GM23338 (cell line): Measurements from ENCODE around the gene SARDH. TPM values are rescaled to one million over a fixed set of nuclear protein-coding genes. Genes with fewer than 3 reads are reported as not detected.

Source experiments
- ATAC-seq: fragments of 200-7000 bp; cut with Tn5 transposase; 3 replicates; pipeline ENCODE4 v1.9.1; 2020
- DNase-seq: peaks from one replicate; pipeline ENCODE4 v3.0.0-alpha.2; 2015; ENCODE audit warnings: low spot score
- H2AFZ ChIP-seq: fragments of 200-600 bp; sonication (generic); 2 replicates; pipeline ENCODE4 v1.8.0; 2016; ENCODE audit warnings: antibody characterized with exemption, mild to moderate bottlenecking, moderate library complexity
- H3F3A ChIP-seq: fragments of 200-600 bp; sonication (generic); replicated peaks from 2 replicates; pipeline ENCODE4 v1.8.0; 2017; ENCODE audit warnings: antibody characterized with exemption, mixed run types, low read depth
- H3K27ac ChIP-seq: fragments of 200-600 bp; sonication (generic); 2 replicates; pipeline ENCODE4 v1.6.1; 2016; ENCODE audit warnings: low read depth
- H3K27me3 ChIP-seq: fragments of 200-600 bp; sonication (generic); 2 replicates; pipeline ENCODE4 v1.8.0; 2016; ENCODE audit warnings: mild to moderate bottlenecking, mixed run types, moderate library complexity; ENCODE audit not compliant: insufficient read depth
- H3K36me3 ChIP-seq: fragments of 200-600 bp; sonication (generic); 2 replicates; pipeline ENCODE4 v1.8.0; 2016; ENCODE audit warnings: mild to moderate bottlenecking; ENCODE audit not compliant: insufficient read depth
- H3K4me1 ChIP-seq: fragments of 200-600 bp; sonication (generic); 2 replicates; pipeline ENCODE4 v1.8.0; 2016; ENCODE audit warnings: mild to moderate bottlenecking, moderate library complexity; ENCODE audit not compliant: insufficient read depth
- H3K4me2 ChIP-seq: fragments of 200-600 bp; sonication (generic); 2 replicates; pipeline ENCODE4 v1.7.1; 2017; ENCODE audit warnings: mixed run types
- H3K4me3 ChIP-seq: fragments of 200-600 bp; sonication (generic); 2 replicates; pipeline ENCODE4 v1.6.1; 2016; ENCODE audit warnings: mixed run types
- H3K79me2 ChIP-seq: fragments of 200-600 bp; sonication (generic); replicated peaks from 2 replicates; pipeline ENCODE4 v1.8.0; 2017; ENCODE audit warnings: mild to moderate bottlenecking; ENCODE audit not compliant: insufficient read depth
- H3K9me2 ChIP-seq: fragments of 200-600 bp; sonication (generic); 2 replicates; pipeline ENCODE4 v1.8.0; 2017; ENCODE audit not compliant: insufficient read depth
- H4K20me1 ChIP-seq: fragments of 200-600 bp; sonication (generic); replicated peaks from 2 replicates; pipeline ENCODE4 v1.8.0; 2017; ENCODE audit warnings: mild to moderate bottlenecking; ENCODE audit not compliant: insufficient read depth
- H3K27ac Mint-ChIP-seq: 2 replicates; pipeline ENCODE4 v1.8.0; 2020; ENCODE audit warnings: inconsistent platforms, mild to moderate bottlenecking, moderate library complexity, mixed read lengths
- H3K27me3 Mint-ChIP-seq: 3 replicates; pipeline ENCODE4 v1.8.0; 2022; ENCODE audit warnings: low read depth, mild to moderate bottlenecking, moderate library complexity, mixed read lengths, inconsistent platforms; ENCODE audit not compliant: insufficient read depth, poor library complexity
- H3K36me3 Mint-ChIP-seq: 3 replicates; pipeline ENCODE4 v1.8.0; 2021; ENCODE audit warnings: low read depth, mild to moderate bottlenecking, inconsistent platforms, moderate library complexity, mixed read lengths
- H3K4me1 Mint-ChIP-seq: 3 replicates; pipeline ENCODE4 v1.8.0; 2020; ENCODE audit warnings: mild to moderate bottlenecking, inconsistent platforms, mixed read lengths
- H3K4me3 Mint-ChIP-seq: 3 replicates; pipeline ENCODE4 v1.8.0; 2021; ENCODE audit warnings: moderate library complexity, mild to moderate bottlenecking, inconsistent platforms, mixed read lengths
- H3K9me3 Mint-ChIP-seq: 3 replicates; pipeline ENCODE4 v1.8.0; 2020; ENCODE audit warnings: moderate library complexity, mild to moderate bottlenecking, inconsistent platforms, mixed read lengths
- JUNB ChIP-seq: IDR thresholded peaks from one replicate; pipeline ENCODE4 v1.6.1; 2016; ENCODE audit warnings: antibody characterized with exemption; ENCODE audit not compliant: unreplicated experiment
- NANOG ChIP-seq: IDR thresholded peaks from 2 replicates; pipeline ENCODE4 v1.6.1; 2016; ENCODE audit warnings: antibody characterized with exemption, borderline replicate concordance
- ZNF331 ChIP-seq: fragments of 250-450 bp; sonication (Bioruptor Pico); IDR thresholded peaks from 2 replicates; pipeline ENCODE4 v1.5.0; 2020; ENCODE audit warnings: low read depth, mild to moderate bottlenecking, moderate library complexity
- polyA plus RNA-seq: library from polyadenylated mRNA; unstranded; fragments of >200 nt; fragmentation: Nextera tagmentation; extraction: Ambion mirVana; gene quantifications from 2 replicates; pipeline ENCODE4 v1.2.1, GENCODE V29; 2016
- total RNA-seq: library from RNA; depleted of rRNA; stranded (reverse); fragments of >200 nt; shearing (Covaris generic); gene quantifications from 2 replicates; pipeline ENCODE4 v1.2.3, GENCODE V29; 2014
- TF ChIP-seq, protein P1 (sequence below): fragments of 250-450 bp; sonication (Bioruptor Pico); IDR thresholded peaks from 2 replicates; pipeline ENCODE4 v1.5.0; 2020; ENCODE audit warnings: mild to moderate bottlenecking, moderate library complexity

SARDH gene
- total and polyA plus RNA-seq, 2 experiments from 2014 or later: 2.8 to 10.4 TPM

DNA sequence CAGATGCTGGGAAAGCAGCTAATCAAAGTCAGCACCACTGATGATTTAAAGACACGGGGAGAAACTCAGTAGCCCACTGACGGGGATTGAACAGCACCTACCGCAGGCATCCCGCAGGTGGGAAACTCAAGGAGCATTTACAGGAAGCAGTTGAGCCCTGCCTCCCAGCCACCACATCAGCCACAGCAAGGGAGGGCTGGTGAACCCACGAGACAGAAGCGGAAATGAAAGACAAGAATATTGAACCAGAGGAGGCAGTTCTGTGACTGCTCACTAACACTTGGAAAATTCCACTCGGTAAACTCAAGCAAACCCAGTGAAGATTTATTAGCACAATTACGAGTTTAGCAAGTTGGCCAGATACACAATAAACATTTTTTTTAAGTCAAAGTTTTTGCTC is 118.4 kb downstream of the SARDH start:
- no peak overlapping the region for H2AFZ ChIP-seq
- H4K20me1 ChIP-seq: no peaks in the 10 kb centered on the region
- H3K27ac Mint-ChIP-seq: no peak overlapping the region
- no peaks in the 10 kb centered on the region; the same call in 2 of the 3 replicates for H3K36me3 Mint-ChIP-seq
- DNase-seq (no peak), ATAC-seq (peak; percentile 64; the same call in 2 of the 3 replicates)
- H3K9me2 ChIP-seq: no peaks in the 10 kb centered on the region; the same call in 1 of the 2 replicates
- H3K27me3 ChIP-seq: no peaks in the 10 kb centered on the region
- H3K4me2 ChIP-seq: no peak overlapping the region
- peaks cover 6% of the 10 kb centered on the region for H3K27me3 Mint-ChIP-seq
- H3K4me1 Mint-ChIP-seq: peaks cover 9% of the 10 kb centered on the region; the same call in 2 of the 3 replicates
- no peaks in the 10 kb centered on the region for H3F3A ChIP-seq
- no peaks in the 10 kb centered on the region for H3K79me2 ChIP-seq
- H3K27ac ChIP-seq: no peak overlapping the region
- no peak overlapping the region for H3K4me3 Mint-ChIP-seq
- no peak overlapping the region for H3K4me3 ChIP-seq
- H3K4me1 ChIP-seq: no peaks in the 10 kb centered on the region
- TF ChIP-seq, protein P1, sequence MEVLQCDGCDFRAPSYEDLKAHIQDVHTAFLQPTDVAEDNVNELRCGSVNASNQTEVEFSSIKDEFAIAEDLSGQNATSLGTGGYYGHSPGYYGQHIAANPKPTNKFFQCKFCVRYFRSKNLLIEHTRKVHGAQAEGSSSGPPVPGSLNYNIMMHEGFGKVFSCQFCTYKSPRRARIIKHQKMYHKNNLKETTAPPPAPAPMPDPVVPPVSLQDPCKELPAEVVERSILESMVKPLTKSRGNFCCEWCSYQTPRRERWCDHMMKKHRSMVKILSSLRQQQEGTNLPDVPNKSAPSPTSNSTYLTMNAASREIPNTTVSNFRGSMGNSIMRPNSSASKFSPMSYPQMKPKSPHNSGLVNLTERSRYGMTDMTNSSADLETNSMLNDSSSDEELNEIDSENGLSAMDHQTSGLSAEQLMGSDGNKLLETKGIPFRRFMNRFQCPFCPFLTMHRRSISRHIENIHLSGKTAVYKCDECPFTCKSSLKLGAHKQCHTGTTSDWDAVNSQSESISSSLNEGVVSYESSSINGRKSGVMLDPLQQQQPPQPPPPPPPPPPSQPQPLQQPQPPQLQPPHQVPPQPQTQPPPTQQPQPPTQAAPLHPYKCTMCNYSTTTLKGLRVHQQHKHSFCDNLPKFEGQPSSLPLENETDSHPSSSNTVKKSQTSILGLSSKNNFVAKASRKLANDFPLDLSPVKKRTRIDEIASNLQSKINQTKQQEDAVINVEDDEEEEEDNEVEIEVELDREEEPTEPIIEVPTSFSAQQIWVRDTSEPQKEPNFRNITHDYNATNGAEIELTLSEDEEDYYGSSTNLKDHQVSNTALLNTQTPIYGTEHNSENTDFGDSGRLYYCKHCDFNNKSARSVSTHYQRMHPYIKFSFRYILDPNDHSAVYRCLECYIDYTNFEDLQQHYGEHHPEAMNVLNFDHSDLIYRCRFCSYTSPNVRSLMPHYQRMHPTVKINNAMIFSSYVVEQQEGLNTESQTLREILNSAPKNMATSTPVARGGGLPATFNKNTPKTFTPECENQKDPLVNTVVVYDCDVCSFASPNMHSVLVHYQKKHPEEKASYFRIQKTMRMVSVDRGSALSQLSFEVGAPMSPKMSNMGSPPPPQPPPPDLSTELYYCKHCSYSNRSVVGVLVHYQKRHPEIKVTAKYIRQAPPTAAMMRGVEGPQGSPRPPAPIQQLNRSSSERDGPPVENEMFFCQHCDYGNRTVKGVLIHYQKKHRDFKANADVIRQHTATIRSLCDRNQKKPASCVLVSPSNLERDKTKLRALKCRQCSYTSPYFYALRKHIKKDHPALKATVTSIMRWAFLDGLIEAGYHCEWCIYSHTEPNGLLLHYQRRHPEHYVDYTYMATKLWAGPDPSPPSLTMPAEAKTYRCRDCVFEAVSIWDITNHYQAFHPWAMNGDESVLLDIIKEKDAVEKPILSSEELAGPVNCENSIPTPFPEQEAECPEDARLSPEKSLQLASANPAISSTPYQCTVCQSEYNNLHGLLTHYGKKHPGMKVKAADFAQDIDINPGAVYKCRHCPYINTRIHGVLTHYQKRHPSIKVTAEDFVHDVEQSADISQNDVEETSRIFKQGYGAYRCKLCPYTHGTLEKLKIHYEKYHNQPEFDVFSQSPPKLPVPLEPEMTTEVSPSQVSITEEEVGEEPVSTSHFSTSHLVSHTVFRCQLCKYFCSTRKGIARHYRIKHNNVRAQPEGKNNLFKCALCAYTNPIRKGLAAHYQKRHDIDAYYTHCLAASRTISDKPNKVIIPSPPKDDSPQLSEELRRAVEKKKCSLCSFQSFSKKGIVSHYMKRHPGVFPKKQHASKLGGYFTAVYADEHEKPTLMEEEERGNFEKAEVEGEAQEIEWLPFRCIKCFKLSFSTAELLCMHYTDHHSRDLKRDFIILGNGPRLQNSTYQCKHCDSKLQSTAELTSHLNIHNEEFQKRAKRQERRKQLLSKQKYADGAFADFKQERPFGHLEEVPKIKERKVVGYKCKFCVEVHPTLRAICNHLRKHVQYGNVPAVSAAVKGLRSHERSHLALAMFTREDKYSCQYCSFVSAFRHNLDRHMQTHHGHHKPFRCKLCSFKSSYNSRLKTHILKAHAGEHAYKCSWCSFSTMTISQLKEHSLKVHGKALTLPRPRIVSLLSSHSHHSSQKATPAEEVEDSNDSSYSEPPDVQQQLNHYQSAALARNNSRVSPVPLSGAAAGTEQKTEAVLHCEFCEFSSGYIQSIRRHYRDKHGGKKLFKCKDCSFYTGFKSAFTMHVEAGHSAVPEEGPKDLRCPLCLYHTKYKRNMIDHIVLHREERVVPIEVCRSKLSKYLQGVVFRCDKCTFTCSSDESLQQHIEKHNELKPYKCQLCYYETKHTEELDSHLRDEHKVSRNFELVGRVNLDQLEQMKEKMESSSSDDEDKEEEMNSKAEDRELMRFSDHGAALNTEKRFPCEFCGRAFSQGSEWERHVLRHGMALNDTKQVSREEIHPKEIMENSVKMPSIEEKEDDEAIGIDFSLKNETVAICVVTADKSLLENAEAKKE: no peak
- peaks cover 5% of the 10 kb centered on the region for H3K9me3 Mint-ChIP-seq
- no peaks in the 10 kb centered on the region for H3K36me3 ChIP-seq

DNA sequence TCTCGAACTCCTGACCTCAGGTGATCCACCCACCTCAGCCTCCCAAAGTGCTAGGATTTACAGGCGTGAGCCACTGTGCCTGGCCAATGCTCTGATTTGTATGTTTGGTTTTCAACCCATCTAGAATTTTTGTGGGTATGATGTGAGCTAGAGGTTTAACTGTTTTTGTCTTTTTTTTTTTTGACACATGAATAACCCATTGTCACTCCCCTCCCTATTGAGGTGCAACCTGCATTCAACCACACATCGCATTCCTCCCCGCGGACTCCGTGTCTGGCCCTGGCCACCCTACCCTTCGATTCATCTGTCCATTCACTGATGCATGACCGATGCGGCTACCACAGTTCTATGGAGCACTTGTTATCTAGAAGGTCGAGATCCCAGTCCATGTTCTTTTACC is 119.4 kb downstream of the SARDH start:
- H3K27ac Mint-ChIP-seq: no peak overlapping the region
- Histone ChIP-seq H2AFZ (no peak overlapping the region), H4K20me1 (no peaks in the 10 kb centered on the region), H3K27me3 (no peaks in the 10 kb centered on the region), H3F3A (no peaks in the 10 kb centered on the region), H3K79me2 (no peaks in the 10 kb centered on the region), H3K4me3 (no peak overlapping the region), H3K36me3 (no peaks in the 10 kb centered on the region), H3K27ac (no peak overlapping the region), H3K4me2 (no peak overlapping the region), H3K9me2 (no peaks in the 10 kb centered on the region; the same call in 1 of the 2 replicates), H3K4me1 (no peaks in the 10 kb centered on the region)
- ATAC-seq (no peak), DNase-seq (no peak)
- H3K4me3 Mint-ChIP-seq: no peak overlapping the region
- H3K27me3 Mint-ChIP-seq: peaks cover 6% of the 10 kb centered on the region
- no peaks in the 10 kb centered on the region for H3K36me3 Mint-ChIP-seq
- H3K4me1 Mint-ChIP-seq: peaks cover 12% of the 10 kb centered on the region; the same call in 2 of the 3 replicates
- no peaks in the 10 kb centered on the region for H3K9me3 Mint-ChIP-seq
- no peak for TF ChIP-seq NANOG
- no peak for TF ChIP-seq JUNB
- TF ChIP-seq ZNF331 (CRISPR knock-in tag): no peak
- TF ChIP-seq, protein P1: no peak
